NCI-H1694 treated with DMSO at 0.1 percent for 48 hours (cell line): Measurements from ENCODE around the gene SELENOT.
"Not testable (repeated sequence)": the region's sequence is repeated elsewhere in the genome, so short reads cannot be mapped to it uniquely, and the experiment has no call there.

Experiments used
- DNase-seq: peaks from one replicate; lab custom pipeline; 2025; lab: John Stamatoyannopoulos, UW

SELENOT gene, protein sequence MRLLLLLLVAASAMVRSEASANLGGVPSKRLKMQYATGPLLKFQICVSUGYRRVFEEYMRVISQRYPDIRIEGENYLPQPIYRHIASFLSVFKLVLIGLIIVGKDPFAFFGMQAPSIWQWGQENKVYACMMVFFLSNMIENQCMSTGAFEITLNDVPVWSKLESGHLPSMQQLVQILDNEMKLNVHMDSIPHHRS

DNA sequence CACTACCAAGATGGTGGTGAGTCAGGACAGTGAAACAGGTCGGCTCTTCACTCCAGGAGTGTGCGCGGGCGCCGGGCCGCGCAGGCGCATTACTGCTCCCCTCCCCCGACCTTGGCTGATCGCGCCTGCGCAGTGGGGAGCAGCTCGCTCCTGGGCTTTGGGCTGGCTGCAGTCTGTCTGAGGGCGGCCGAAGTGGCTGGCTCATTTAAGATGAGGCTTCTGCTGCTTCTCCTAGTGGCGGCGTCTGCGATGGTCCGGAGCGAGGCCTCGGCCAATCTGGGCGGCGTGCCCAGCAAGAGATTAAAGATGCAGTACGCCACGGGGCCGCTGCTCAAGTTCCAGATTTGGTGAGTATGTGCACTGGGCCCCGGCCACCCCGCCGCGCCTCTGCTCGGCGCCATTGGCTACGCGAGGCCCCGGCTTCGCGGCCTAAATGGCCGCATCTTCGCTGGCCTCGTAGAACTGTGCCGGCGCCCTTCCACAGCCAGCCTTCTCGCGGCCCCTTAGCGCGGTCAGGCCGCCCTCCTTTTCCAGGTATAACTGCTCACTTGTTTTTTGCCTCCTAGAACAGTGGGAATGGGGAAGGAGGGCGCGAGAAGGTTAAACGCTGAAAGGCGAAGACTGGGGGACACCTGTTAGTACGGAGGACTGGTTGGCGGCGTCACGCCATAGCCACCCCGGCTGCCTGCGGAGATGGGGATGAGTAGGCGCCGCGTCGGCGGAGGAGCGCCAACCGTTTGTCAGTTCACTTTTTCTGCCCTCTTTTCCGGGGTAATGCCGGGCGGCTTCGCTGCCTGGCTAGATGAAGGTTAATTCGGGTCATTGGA lies at the start of gene SELENOT:
TSS of gene SELENOT (plus strand) at position 169 of the 827 bp plus-strand sequence. CDS start at position 211, 42 bp downstream.
- DNase-seq, result peak; percentile 92

DNA sequence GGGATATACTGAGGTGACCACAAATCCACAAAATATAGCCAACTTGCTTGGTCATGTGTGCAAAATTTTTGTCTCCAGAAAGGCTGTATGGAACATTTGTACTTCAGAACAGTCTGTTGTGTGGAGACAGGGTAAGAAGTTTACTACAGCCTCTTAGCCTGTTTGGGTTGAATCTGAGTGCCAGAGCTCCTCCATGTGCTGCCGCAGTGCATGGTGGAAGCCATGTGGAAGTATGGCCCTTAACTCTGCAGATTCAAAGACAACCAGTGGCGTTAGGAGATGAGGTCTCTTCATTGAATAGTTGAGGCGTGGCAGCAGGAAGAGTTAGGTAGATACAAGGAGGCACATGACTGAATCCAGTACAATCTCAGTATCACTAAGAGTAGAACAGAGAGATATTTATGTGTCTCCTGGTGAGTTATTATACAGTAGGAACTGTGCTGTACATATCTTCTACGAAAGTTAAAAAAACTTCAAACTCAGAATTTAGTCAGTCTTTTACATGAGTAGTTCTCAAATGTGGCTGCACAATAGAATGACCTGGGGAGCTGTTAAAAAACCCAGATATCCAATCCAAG lies 47.2 kb upstream of the SELENOT start:
- no peak for DNase-seq

DNA sequence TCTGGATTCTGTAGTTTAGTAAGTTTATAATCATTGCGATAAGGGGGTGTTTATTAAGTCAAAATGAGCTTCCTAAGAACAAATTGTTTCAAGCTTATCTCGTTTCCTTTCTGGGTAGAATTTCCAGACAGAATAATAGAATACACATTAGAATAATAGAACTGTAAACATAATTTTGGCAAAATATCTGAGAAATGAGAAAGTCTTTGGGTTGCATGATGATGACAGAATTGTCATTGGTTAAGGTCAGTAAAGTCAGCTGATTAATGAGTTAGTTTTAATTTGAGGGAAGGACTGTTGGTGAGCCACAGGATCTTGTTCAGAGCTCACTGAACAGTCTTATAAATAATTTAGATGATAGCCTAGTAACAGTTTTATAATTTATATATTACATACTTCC lies 46.3 kb upstream of the SELENOT start:
- DNase-seq, result no peak

DNA sequence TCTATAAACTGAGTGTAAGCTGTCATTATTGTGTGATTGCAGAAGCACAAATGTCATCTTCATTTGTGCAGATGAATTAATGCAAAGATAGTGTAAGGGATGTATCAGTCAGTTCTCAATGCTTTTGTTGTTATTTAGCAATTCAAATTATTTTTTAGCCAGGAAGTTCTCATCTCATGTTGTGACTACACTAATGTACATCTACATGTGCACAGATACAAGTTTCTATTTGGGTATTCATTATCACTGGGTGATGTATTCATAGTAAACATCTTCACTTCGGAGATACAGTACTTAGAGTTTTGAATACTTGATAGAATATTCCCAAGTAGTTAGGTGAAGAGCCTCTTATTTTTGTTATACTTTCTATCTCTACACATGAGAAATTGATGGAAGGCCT lies 45.4 kb upstream of the SELENOT start:
- no peak for DNase-seq

DNA sequence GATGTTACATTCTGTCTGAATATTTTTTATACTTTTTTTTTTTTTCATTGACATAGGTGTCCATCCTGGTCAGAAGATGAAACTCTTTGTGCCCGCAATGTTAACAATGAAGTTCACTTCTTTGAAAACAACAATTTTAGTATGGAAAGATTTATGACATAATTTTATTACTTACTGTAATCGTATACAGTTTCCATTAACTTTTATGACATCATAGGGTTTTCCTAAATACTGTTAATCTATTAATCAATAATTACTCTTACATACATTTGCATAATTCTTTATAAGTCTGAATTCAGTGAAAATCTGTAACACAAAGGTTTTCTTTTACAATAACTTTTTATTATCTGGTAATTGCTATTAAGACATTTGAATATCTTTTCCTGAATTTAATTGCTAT lies 38.9 kb upstream of the SELENOT start:
- DNase-seq, result no peak

DNA sequence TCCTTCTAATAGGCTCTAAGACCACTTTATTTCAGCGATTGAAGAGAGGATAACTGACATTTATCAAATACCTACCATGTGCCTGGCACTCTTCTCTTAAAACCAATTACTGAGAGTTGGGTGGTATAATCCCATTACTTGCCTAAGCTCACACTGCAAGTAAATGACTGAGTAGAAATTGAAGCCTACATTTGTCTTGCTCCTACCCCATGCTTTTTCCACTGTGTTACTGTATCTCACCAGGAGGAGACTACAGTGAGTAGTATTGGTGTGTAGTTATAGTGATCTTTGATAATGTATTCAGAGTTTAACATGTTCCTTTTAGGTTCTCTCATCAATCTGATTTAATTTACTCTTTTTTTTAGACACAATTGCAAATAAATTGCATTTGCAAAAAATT lies 35.8 kb upstream of the SELENOT start:
- no peak for DNase-seq

DNA sequence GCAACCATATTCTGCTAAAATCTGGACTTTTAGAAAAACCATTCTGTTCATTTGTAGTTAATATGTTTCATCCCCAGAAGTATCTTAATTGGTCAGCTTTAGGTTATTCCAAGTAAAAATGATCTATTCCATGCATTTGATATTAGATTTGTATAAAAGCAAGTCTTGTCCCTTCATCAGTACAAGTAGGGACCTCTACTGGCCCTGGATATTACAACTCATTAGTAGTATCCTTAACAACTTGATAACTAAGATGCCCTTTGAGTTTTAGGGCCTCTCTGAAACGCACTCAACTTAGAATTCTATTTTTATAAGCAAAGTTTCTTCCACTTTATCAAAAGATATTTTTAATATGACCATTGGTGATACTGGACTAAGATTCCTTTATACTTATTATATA lies 25.3 kb upstream of the SELENOT start:
- no peak for DNase-seq

DNA sequence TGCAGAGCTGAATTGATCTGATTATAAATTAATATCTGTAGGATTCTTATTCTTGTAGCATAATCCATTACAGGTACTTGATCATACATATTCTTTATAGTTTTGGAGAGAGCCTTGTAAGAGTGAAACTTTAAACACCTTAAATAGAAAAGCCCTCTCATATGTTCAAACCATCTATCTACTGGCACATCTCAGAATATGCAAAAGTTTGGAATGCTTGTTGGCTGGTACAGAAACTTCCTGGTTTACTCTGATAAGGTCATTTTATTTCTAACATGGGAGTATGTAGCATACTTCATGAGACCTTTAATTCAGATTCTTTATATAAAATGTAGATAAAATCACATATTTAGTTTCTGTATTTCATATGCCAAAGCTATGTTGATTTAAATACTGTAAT lies 21.9 kb upstream of the SELENOT start:
- no peak for DNase-seq

DNA sequence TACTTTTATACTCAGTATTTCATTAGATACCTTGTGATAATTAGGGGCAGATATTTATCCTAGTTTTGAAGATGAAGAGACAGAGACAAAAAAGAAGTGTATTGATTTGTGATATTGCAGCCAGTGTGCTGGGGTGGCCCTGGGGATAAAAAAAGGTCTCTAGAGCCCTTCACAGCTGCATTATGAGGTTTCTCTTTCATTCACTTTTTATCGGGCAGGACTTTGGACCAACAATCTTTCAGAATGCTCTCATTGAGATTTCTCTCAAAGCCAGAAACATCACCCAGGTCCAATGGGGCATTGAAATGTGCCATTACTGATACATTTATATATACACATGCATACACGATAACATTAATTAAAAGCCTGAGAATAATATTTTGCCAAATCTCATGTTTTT lies 20.5 kb upstream of the SELENOT start:
- DNase-seq, result no peak

DNA sequence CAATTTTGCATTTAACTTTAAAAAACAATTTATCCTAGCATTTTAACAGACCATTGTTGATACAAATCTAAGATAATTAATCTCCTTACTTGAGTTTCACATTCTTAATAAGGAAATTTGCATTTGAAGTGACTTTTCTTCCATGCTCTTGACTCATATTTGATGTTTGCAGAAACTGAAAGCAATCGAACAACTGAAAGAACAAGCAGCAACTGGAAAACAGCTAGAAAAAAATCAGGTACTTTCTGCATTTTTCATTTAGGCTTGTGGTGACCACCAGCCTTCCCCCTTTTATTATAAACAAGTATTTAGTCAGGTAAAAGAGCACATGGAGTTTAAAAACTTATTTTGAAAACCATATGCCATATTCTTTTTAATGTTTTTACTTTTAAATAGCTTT lies 20.1 kb upstream of the SELENOT start:
- no peak for DNase-seq

DNA sequence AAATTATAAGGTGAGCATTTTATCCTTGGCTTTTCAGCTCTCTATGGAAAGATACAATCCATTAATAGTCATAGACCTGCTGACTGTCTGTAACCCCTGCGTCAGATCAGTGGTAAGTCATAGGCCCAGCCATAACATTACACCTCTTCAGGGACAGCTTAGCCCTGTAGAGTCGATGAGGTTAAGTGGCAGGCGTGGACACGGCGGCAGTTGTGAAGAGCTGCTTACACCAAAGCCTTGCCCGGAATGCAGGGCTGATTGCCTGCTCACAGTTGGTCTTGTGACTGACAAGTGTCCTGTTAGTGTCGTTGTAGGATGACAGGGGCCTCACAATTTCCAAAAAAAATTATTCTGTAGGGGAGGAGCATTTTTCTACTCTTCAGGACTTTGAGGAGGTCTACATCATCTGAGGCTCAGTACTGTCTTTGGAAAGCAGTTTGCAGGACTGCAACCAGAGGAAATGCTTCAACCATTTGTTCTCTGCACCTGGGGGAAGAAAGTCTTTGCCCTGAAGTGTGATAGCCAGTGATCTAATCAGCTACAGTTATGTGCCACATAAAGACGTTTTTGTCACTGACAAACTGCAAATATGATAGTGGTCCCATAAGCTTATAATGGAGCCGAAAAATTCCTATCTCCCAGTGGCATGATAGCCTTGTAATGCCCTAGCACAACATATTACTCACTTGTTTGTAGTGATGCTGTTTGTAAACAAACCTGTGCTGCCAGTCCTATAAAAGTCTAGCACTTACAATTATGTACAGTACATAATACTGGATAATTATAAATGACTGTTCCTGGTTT lies 14.9 kb upstream of the SELENOT start:
- DNase-seq, result no peak

DNA sequence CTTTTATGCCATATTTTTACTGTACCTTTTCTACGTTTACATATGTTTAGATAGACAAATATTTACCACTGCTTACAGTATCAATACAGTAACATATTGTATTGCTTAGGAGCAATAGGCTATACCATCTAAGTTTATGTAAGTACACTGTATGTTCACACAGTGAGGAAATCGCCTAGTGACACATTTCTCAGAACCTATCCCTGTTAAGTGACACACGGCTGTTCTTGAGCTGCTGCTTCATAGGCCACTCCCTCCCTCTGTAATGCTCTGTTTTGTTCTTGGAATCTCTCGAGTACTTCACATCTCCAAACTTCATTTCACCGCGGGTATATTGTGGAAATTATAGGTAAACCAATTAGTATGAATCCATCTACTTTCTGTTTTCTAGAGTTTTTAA lies 13.4 kb upstream of the SELENOT start:
- no peak for DNase-seq

DNA sequence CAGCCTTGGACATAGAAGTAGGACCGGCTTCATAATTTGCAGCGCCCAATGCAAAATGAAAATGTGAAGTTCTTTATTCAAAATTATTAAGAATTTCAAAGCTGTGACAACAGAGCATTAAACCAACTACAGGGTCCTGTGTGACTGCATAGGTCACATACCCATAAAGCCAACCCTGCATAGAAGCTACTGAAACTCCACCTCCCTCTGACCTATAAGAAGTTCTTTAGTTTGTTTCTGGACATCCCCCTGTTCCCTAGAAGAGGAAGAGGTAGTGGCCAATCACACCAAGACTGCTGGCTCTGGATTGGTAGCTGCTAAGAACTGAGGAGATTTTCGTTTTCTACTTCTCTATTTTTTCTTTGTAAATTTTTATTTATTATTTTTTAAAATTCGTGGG lies 9.0 kb upstream of the SELENOT start:
- no peak for DNase-seq

DNA sequence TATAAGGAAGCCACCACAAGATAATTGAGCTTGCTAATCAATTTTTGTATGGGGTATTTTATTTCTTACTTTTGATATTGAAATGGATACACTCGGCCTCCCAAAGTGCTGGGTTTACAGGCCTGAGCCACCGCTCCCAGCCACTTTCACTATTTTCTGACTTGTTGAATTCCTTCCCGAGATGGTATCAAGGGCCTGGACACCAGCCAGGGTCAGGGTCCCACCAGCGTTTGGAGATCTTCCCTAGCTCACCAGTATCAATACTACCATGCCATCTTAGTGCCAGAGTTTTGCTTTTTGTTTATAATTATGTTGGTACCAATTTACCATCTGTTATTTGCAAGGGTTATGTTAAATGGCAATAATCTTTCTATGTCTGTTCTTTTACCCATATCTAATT lies 5.5 kb upstream of the SELENOT start:
- DNase-seq, result no peak

DNA sequence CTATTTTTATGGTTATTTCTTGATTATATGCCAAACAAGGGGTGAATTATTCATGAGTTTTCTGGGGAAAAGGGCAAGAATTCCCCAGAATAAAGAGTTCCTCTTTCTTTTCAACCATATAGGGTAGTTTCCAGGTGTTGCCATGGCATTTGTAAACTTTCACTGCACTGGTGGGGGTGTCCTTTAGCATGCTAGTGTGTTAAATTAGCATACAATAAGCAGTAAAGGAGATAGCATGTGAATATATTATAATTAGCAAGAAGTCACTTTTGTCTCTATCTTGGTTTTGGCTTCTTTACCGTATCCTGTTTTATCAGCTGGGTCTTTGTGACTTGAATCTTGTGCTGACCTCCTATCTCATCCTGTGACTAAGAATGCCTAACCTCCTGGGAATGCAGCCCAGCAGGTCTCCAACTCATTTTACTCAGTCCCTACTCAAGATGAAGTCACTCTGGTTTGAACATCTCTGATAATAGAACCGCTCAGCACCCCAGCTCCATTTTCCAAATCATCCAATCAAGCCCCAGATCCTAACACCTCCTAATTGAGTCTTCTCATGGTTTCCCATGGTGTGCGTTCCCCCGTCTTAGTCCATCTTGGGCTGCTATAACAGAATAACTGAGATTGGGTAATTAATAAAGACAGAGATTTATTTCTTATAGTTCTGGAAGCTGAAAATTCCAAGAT lies 3.4 kb upstream of the SELENOT start:
- no peak for DNase-seq

DNA sequence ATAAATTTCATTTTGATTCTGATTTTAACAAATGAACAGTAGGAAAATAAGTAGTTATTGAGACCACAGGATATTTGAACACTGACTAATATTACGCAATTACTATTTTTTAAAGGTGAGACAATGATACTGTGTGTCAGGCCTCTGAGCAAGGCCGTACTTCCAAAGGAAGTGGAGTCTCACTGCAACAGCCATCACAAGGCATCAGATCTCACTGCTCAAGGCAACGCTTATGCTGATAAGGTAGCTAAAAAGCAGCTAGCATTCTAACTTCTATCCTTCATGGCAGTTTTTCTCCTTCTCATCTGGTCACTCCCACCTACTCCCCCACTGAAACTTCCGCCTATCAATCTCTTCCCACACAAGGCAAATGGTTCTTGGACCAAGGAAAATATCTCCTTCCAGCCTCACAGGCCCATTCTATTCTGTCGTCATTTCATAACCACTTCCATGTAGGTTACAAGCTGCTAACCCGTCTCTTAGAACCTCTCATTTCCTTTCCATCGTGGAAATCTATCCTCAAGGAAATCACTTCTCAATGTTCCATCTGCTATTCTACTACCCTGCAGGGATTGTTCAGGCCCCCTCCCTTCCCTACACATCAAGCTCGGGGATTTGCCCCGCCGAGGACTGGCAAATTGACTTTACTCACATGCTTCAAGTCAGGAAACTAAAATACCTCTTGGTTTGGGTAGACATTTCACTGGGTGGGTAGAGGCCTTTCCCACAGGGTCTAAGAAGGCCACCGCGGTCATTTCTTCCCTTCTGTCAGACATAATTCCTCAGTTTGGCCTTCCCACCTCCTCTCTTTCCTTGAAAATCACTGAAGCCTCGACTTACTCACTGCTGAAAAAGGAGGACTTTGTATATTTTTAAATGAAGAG lies 2.2 kb upstream of the SELENOT start:
- DNase-seq, result not testable (repeated sequence)

DNA sequence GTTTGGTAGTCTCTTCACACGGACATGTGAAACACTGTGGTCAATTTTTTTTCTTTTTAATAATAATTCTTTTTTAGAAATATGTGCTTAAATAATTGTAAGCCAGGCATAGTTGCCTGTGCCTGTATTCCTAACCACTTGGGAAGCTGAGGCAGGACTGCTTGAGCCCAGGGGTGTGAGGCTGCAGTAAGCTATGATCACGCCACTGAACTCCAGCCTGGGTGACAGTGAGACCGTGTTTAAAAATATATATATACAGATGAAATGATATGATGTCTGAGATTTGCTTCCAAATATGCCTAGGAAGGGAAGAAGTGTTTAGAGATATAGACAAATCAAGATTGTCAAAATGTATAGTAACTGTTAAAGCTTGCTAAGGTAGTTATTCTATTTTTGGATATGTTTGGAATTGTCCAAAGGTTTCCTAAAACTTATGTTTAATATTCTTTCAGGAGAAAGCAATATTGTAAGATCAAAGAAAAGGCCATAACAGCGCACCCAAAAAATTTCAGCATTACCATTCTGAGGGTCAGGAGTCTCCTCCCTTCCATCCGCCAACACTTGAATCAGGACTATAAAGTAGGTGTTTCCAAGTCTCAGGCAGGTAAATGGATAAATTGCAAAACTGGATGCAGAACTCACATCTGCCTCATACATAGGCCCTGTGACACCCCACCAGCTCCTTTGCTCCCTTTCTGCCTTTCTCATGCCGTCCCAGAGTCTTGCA lies 532 bp upstream of the SELENOT start:
- DNase-seq, result no peak

DNA sequence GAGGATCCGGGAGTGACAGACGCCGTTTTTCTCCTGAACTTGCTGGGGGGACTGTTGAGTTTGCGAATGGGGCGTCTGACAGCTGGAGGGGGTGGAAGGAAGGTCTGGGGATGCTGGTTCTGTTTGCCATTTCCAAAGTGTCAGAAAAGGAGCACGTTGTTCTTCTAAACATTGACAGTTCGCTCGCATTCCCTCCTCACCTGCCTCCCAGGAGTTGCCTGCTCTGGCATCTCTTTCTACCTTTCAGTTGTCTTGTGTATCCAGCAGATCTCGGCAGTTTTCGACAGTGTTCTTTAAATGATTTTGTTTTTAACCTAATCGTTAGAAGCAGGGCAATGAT lies 829 bp downstream of the SELENOT start:
- no peak for DNase-seq

DNA sequence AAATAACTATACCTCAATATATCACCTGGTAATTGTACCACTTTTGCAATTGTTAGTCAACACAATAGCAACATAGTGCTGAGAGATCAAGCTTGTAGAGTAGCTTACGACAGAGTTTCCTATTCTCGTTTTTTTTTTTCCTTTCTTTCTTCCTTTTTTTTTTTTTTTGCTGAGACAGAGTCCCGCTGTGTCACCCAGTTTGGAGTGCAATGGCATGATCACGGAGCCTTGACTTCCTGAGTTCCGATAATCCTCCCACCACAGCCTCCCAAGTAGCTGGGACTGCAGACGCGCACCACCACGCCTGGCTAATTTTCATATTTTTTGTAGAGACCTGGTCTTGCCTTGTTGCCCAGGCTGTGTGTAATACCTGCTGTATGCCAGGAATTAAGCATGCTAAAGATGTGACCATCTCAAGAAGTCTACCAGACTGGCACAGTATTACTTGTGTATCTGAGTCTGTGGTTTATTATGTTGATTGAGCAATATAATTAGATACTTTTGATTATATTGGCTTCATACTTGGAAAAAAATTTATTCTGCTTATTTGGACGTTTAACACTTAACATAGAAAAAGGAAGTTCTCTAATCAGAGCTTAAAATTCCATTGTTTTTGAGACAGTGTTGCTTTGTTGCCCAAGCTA lies 3.0 kb downstream of the SELENOT start:
- no peak for DNase-seq
